Measurements from ENCODE around the gene ZNF705A. TPM values are rescaled to one million over a fixed set of nuclear protein-coding genes. Genes with fewer than 3 reads are reported as not detected.

ZNF705A gene
- total RNA-seq, result not detected in 2 replicates

DNA sequence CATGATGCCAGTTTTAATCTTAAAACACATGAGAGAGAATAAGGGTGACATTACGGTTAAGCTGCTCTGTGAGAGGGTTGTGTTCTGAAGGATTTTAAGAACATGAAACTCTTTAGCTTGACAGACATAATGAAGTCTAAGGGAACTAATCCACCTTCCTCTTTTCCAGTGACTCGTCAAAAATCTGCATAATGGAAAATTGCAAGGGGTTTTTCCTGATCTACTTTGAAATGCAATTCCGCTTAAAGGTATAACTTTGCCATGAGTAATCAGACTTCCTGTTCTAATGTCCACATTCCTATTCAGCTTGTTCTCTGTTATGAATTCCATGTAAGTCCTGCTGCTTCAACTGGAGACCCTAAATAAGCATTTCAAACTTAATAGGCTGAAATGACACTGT is at the start of gene ZNF705A:
TSS of gene ZNF705A (plus strand) at position 171 of the 400 bp plus-strand sequence. CDS start 15,611 bp downstream, outside the sequence.

DNA sequence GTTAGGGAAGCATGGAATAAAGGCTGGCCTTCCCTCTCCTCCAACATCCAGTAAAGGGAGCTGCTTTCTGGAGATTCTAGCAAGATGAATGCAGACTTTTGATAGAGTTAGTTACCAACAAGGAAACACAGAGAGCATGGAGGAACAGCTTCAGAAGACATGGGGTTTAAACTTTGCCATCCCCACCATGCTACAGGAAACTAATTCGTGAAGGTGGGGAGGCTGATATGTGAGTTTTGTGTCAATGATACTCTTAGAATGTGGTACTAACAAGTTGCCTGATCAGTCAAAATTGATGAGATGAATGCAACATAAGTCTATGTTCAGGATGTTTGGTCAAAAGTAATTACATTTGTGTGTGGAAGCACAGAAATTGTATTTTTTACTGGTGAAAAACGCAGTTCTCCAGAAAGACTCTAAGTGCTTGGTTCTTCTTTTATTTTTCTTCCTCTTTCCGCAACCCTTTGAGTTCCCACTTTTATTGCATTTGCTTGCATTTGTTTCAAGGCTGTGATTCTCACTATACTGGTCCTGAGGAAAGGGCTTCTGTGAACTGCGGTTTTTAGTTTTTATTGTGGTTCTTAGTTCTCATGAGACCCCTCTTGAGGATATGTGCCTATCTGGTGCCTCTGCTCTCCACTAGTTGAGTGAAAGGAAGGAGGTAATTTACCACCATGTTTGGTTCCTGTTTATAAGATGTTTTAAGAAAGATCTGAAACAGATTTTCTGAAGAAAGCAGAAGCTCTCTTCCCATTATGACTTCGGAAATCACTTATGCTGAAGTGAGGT is 33.5 kb upstream of the ZNF705A start, which contains the start of gene CLEC4A:
TSS of gene CLEC4A (plus strand) at position 494 of the 789 bp plus-strand sequence. CDS start at position 756, 262 bp downstream.

DNA sequence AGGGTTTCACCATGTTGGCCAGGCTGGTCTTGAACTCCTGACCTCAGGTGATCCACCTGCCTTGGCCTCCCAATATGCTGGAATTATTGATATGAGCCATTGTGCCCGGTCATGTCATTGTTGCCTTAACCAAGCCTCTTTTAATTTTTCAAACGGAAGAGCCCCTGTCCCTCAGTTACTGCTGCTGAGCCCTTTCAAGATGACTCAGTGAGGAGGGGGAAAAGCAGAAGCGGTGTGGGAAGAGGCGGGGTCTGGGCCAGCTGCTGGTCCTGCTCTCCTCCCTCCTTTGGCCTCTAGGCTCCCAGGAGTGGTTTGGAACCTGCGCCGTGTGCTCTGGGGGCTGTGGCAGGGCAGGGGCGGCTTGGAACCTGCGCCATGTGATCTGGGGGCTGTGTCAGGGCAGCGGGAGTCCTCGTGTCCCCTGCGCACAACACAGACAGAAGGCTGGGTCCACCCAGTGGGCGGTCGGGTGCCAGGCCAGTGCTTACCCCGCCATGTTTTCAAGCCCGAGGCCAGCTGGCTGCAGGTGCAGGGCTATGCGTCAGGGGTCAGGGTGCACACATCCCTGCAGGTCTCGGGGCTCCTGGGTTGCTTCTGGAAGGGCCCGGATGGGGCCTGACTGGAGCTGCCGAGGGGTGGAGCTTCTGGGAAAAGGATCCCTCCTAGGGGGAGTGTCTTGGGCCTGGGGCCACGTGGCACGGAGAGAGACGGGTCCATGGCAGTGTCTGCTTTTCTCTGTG is 70.3 kb downstream of the ZNF705A start, which contains the start of gene FAM90A1:
TSS of gene FAM90A1 (minus strand) at position 627 of the 740 bp plus-strand sequence. CDS start 2,786 bp downstream, outside the sequence.

Other genes starting within 250 kb of the ZNF705A start
- gene SLC2A3, start 220.8 kb upstream of the ZNF705A start, total RNA-seq, result 8.3 and 96.9 TPM in 2 replicates
- gene FOXJ2, start 124.3 kb upstream of the ZNF705A start, total RNA-seq, result 3.4 and 5.5 TPM in 2 replicates
- under 0.01 TPM in 1 of 2 replicates, not detected in the other for gene C3AR1, start 90.7 kb upstream of the ZNF705A start, total RNA-seq
- gene NECAP1, start 74.7 kb upstream of the ZNF705A start, total RNA-seq, result 32.0 and 45.1 TPM in 2 replicates
- gene CLEC4A, start 33.4 kb upstream of the ZNF705A start, total RNA-seq, result not detected in 2 replicates
- gene FAM90A1, start 70.6 kb downstream of the ZNF705A start, total RNA-seq, result under 0.01 and 0.21 TPM in 2 replicates

All from tracheal epithelial cell (primary cell).